ENCODE results near the gene GTPBP10. TPM values are rescaled to one million over a fixed set of nuclear protein-coding genes. Genes with fewer than 3 reads are reported as not detected.
A peak's percentile ranks its signal among the peaks of the same experiment; 100 is the strongest.

The GTPBP10 gene
- total and polyA plus RNA-seq, 9 of the 15 experiments (the other 6 are each of a cell fraction or from before 2014, with no cell fraction given) = 34.6 to 89.8 (median 76.4) TPM

- TF ChIP-seq SRSF9 (IDR thresholded peaks at IDR 0.05; ENCODE audit: borderline replicate concordance, low read depth, low read length) (no peak), U2AF1 (optimal IDR thresholded peaks at IDR 0.05; ENCODE audit: low read depth, low read length) (no peak), DMBX1 (CRISPR knock-in tag; IDR thresholded peaks at IDR 0.05; ENCODE audit: borderline replicate concordance) (no peak), MCM5 (IDR thresholded peaks at IDR 0.05; ENCODE audit: low read depth) (no peak), ZNF518B (CRISPR knock-in tag; IDR thresholded peaks at IDR 0.05) (no peak), ZNF212 (CRISPR knock-in tag; IDR thresholded peaks at IDR 0.05) (no peak), CHD4 (IDR thresholded peaks at IDR 0.05; ENCODE audit: insufficient read depth, insufficient replicate concordance, low read depth, low read length, poor library complexity, severe bottlenecking) (peak; percentile 37), ZNF311 (CRISPR knock-in tag; IDR thresholded peaks at IDR 0.05) (no peak), ZZZ3 (IDR thresholded peaks at IDR 0.05) (no peak)
- TF ChIP-seq, protein P1, sequence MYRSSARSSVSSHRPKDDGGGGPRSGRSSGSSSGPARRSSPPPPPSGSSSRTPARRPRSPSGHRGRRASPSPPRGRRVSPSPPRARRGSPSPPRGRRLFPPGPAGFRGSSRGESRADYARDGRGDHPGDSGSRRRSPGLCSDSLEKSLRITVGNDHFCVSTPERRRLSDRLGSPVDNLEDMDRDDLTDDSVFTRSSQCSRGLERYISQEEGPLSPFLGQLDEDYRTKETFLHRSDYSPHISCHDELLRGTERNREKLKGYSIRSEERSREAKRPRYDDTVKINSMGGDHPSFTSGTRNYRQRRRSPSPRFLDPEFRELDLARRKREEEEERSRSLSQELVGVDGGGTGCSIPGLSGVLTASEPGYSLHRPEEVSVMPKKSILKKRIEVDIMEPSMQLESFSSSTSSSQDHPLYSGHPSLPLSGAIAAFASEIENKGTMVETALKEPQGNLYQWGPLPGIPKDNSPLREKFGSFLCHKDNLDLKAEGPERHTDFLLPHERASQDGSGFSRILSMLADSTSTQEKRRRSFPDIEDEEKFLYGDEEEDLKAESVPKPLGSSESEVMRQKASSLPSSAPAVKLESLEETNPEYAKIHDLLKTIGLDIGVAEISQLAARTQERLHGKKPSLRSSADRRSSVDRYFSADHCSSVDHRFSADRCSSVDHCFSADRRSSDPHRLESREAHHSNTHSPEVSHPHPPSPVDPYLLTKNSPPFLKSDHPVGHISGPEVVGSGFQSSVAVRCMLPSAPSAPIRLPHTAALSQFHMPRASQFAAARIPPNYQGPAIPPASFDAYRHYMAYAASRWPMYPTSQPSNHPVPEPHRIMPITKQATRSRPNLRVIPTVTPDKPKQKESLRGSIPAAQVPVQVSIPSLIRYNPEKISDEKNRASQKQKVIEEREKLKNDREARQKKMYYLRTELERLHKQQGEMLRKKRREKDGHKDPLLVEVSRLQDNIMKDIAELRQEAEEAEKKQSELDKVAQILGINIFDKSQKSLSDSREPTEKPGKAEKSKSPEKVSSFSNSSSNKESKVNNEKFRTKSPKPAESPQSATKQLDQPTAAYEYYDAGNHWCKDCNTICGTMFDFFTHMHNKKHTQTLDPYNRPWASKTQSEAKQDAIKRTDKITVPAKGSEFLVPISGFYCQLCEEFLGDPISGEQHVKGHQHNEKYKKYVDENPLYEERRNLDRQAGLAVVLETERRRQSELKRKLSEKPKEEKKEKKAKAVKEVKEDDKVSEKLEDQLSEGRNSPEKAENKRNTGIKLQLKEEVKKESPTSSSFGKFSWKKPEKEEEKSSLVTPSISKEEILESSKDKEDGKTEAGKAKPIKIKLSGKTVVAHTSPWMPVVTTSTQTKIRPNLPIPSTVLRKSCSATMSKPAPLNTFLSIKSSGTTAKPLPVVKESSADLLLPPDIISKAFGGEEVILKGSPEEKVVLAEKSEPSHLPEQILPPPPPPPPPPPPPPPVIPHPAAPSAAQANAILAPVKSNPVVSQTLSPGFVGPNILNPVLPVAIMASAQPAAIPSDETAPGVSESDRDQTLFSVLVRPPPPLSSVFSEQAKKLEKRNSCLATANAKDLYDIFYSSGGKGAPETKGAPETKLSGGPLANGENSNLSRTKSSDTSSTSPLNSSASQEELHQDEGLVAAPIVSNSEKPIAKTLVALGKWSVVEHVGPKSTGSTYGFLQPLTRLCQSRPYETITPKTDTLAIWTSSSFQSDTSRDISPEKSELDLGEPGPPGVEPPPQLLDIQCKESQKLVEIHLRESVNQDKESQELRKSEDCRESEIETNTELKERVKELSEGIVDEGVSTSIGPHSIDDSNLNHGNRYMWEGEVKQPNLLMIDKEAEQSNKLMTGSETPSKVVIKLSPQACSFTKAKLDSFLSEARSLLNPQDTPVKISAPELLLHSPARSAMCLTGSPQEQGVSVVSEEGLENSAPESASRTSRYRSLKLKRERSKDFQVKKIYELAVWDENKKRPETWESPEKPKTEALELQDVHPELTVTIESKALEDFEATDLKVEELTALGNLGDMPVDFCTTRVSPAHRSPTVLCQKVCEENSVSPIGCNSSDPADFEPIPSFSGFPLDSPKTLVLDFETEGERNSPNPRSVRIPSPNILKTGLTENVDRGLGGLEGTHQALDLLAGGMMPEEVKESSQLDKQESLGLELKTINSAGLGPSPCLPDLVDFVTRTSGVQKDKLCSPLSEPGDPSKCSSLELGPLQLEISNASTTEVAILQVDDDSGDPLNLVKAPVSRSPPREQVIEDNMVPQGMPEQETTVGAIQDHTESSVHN (IDR thresholded peaks at IDR 0.05; ENCODE audit: borderline replicate concordance in 1 of 2, low read depth in 1 of 2) = peak in 1 of 2 experiments; percentile 93; a peak in 2 of 4 replicates
These were observed 56.9 kb downstream of the GTPBP10 start, which contains the start of gene CLDN12 (continued) for GRCh38 chr7:90403174-90404113.
